Endothelial cell of umbilical vein (primary cell): ENCODE results near the gene DLGAP4.

Experiments used
- POLR2AphosphoS5 ChIP-seq: IDR thresholded peaks from 2 replicates; pipeline ENCODE4 v1.6.1; 2012; ENCODE audit warnings: low read depth, mild to moderate bottlenecking, control low read depth, low read length, moderate library complexity; ENCODE audit not compliant: insufficient read depth
- TF ChIP-seq, protein P1 (sequence below), 2 donors: IDR thresholded peaks; 1 replicate in 1 of 2; 2 replicates in 1 of 2; pipeline ENCODE4 v1.5.1; 2011; ENCODE audit warnings: low read length in 2 of 2, mild to moderate bottlenecking in 2 of 2, moderate library complexity in 2 of 2, control low read depth in 1 of 2, inconsistent platforms in 1 of 2, low read depth in 1 of 2; ENCODE audit not compliant: insufficient read depth in 1 of 2; ENCODE audit errors: extremely low read depth in 1 of 2

DNA sequence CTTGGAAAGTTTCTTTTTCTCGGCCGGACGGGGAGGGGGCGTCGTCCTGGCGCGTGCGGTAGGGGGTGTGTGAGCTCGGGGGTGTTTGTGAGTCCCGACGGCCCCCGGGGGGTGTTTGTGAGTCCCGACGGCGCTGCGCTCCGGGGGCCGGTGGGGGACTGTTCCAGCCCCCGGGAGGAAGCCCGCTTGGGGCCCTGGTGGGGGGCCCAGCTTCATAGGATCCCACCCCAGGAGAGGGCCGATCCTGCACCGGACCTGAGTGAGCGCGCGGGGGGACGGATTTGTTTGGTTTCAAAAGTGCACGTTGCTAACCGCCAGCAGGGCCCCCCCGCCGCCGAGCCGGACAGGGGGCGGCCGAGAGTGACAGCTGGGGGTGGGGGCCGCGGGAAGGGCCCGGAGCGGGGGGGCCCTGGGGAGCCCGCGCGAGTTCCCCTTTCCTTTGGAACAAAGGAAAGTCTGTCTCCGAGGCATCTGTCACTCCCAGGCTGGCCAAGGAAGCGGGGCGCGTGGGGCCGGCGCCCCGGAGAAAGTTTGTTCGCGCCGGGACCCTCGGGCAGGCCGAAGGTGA, 267.7 kb downstream of the DLGAP4 start:
- no peak for TF ChIP-seq POLR2AphosphoS5
- TF ChIP-seq, protein P1, sequence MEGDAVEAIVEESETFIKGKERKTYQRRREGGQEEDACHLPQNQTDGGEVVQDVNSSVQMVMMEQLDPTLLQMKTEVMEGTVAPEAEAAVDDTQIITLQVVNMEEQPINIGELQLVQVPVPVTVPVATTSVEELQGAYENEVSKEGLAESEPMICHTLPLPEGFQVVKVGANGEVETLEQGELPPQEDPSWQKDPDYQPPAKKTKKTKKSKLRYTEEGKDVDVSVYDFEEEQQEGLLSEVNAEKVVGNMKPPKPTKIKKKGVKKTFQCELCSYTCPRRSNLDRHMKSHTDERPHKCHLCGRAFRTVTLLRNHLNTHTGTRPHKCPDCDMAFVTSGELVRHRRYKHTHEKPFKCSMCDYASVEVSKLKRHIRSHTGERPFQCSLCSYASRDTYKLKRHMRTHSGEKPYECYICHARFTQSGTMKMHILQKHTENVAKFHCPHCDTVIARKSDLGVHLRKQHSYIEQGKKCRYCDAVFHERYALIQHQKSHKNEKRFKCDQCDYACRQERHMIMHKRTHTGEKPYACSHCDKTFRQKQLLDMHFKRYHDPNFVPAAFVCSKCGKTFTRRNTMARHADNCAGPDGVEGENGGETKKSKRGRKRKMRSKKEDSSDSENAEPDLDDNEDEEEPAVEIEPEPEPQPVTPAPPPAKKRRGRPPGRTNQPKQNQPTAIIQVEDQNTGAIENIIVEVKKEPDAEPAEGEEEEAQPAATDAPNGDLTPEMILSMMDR (IDR thresholded peaks at IDR 0.05; ENCODE audit: extremely low read depth in 1 of 2, insufficient read depth in 1 of 2, low read depth in 1 of 2, low read length in 2 of 2) = no peak
